Keratinocyte (primary cell): ENCODE data around the gene SPAST.

Source experiments
- CTCF ChIP-seq, 3 experiments: IDR thresholded peaks in 1 of 3; conservative IDR thresholded peaks in 1 of 3; optimal IDR thresholded peaks in 1 of 3; 2 replicates in 2 of 3; 3 replicates in 1 of 3; pipeline versions ENCODE3 to v1.5.1; 2011; ENCODE audit warnings: low read length in 3 of 3, mild to moderate bottlenecking in 3 of 3, moderate library complexity in 2 of 3, control low read depth in 1 of 3, inconsistent platforms in 1 of 3; ENCODE audit not compliant: insufficient read depth in 2 of 3; ENCODE audit errors: extremely low read depth in 1 of 3
- EZH2 ChIP-seq: IDR thresholded peaks from one replicate; pipeline ENCODE4 v1.6.1; 2012; ENCODE audit warnings: inconsistent platforms, mild to moderate bottlenecking, low read length, moderate library complexity

- TF ChIP-seq CTCF (optimal IDR thresholded peaks at IDR 0.05 in 1 of 3, IDR thresholded peaks at IDR 0.05 in 1 of 3, conservative IDR thresholded peaks at IDR 0.05 in 1 of 3; ENCODE audit: extremely low read depth in 1 of 3, insufficient read depth in 2 of 3, low read length in 3 of 3) (no peak), EZH2 (no peak)
Measured at GRCh38 chr2:32058130-32058529, 5.2 kb upstream of the SPAST start.
